ENCODE measurements around the gene TRAPPC1.
A peak's percentile ranks its signal among the peaks of the same experiment; 100 is the strongest.

Gene TRAPPC1

GRCh38 chr17:7971651-7972050 is 39.9 kb upstream of the TRAPPC1 start:
- TF ChIP-seq CTCF (IDR thresholded peaks at IDR 0.05; ENCODE audit: low read depth, low read length), result no peak
- Histone ChIP-seq H3K36me3 (no peaks in the 10 kb centered on the region), H3K27me3 (no peaks in the 10 kb centered on the region), H3K4me1 (no peaks in the 10 kb centered on the region), H3K4me3 (ENCODE audit: low read depth, low read length) (no peak overlapping the region), H3K9me3 (no peaks in the 10 kb centered on the region)
- no peak for DNase-seq

- H3K4me1 ChIP-seq, result no peaks in the 10 kb centered on the region
- no peaks in the 10 kb centered on the region for H3K9me3 ChIP-seq
- no peaks in the 10 kb centered on the region for H3K36me3 ChIP-seq
- no peak for DNase-seq
- TF ChIP-seq CTCF (IDR thresholded peaks at IDR 0.05; ENCODE audit: low read depth, low read length), result no peak
- H3K27me3 ChIP-seq, result no peaks in the 10 kb centered on the region
- no peak overlapping the region for H3K4me3 ChIP-seq (ENCODE audit: low read depth, low read length)
Measured at GRCh38 chr17:7969433-7969832, 37.7 kb upstream of the TRAPPC1 start.

- no peak for TF ChIP-seq CTCF (IDR thresholded peaks at IDR 0.05; ENCODE audit: low read depth, low read length)
Measured at GRCh38 chr17:7967751-7968150, 36.0 kb upstream of the TRAPPC1 start.

GRCh38 chr17:7961421-7961820 is 29.7 kb upstream of the TRAPPC1 start:
- no peaks in the 10 kb centered on the region for H3K4me1 ChIP-seq
- no peak for DNase-seq
- no peak for TF ChIP-seq CTCF (IDR thresholded peaks at IDR 0.05; ENCODE audit: low read depth, low read length)
- no peaks in the 10 kb centered on the region for H3K9me3 ChIP-seq
- H3K27me3 ChIP-seq, result no peaks in the 10 kb centered on the region
- no peaks in the 10 kb centered on the region for H3K36me3 ChIP-seq
- H3K4me3 ChIP-seq (ENCODE audit: low read depth, low read length), result no peak overlapping the region

More at GRCh38 chr17:7967751-7968150, 36.0 kb upstream of the TRAPPC1 start:
- no peaks in the 10 kb centered on the region for H3K36me3 ChIP-seq
- H3K4me3 ChIP-seq (ENCODE audit: low read depth, low read length), result no peak overlapping the region
- H3K9me3 ChIP-seq, result no peaks in the 10 kb centered on the region
- DNase-seq, result no peak
- no peaks in the 10 kb centered on the region for H3K4me1 ChIP-seq
- H3K27me3 ChIP-seq, result no peaks in the 10 kb centered on the region

GRCh38 chr17:7959503-7960253 is 27.9 kb upstream of the TRAPPC1 start:
- H3K27me3 ChIP-seq, result no peaks in the 10 kb centered on the region
- H3K36me3 ChIP-seq, result no peaks in the 10 kb centered on the region
- TF ChIP-seq CTCF (IDR thresholded peaks at IDR 0.05; ENCODE audit: low read depth, low read length), result no peak
- no peaks in the 10 kb centered on the region for H3K9me3 ChIP-seq
- DNase-seq, result no peak
- H3K4me1 ChIP-seq, result no peaks in the 10 kb centered on the region
- H3K4me3 ChIP-seq (ENCODE audit: low read depth, low read length), result no peak overlapping the region

- Histone ChIP-seq H3K4me3 (ENCODE audit: low read depth, low read length) (no peak overlapping the region), H3K36me3 (no peaks in the 10 kb centered on the region), H3K27me3 (no peaks in the 10 kb centered on the region), H3K4me1 (no peaks in the 10 kb centered on the region), H3K9me3 (no peaks in the 10 kb centered on the region)
- peak; percentile 7 for DNase-seq
- TF ChIP-seq CTCF (IDR thresholded peaks at IDR 0.05; ENCODE audit: low read depth, low read length), result no peak
Measured at GRCh38 chr17:7956228-7956965, 24.7 kb upstream of the TRAPPC1 start.
